MG63 (cell line): ENCODE measurements around the gene PCDH12. TPM values are rescaled to one million over a fixed set of nuclear protein-coding genes. Genes with fewer than 3 reads are reported as not detected.

Experiments
- DNase-seq: peaks from one replicate; pipeline ENCODE4 v3.0.0-alpha.2; 2020
- H3K27me3 ChIP-seq: fragments of 250-450 bp; sonication (Bioruptor Pico); 2 replicates; pipeline ENCODE4 v1.5.1; 2020; ENCODE audit warnings: mild to moderate bottlenecking, moderate library complexity
- H3K36me3 ChIP-seq: fragments of 250-450 bp; sonication (Bioruptor Pico); 2 replicates; pipeline ENCODE4 v1.5.1; 2020; ENCODE audit warnings: mild to moderate bottlenecking, moderate library complexity
- H3K4me3 ChIP-seq: fragments of 250-450 bp; sonication (Bioruptor Pico); 2 replicates; pipeline ENCODE4 v1.5.1; 2020; ENCODE audit warnings: mild to moderate bottlenecking, moderate library complexity
- H3K9me3 ChIP-seq: fragments of 250-450 bp; sonication (Bioruptor Pico); 2 replicates; pipeline ENCODE4 v1.5.1; 2020; ENCODE audit warnings: mild to moderate bottlenecking, moderate library complexity
- total RNA-seq: library from RNA; depleted of rRNA; stranded (reverse); fragments of >200 nt; shearing (Covaris generic); gene quantifications from 2 replicates; pipeline ENCODE4 v1.2.3, GENCODE V29; 2014; ENCODE audit warnings: low replicate concordance

Gene PCDH12
- total RNA-seq, 1 experiment from 2014 or later, result 8.4 TPM

GRCh38 chr5:141950207-141951005 is 7.6 kb downstream of the PCDH12 start:
- Histone ChIP-seq H3K27me3 (no peaks in the 10 kb centered on the region), H3K4me3 (no peak overlapping the region), H3K36me3 (no peaks in the 10 kb centered on the region), H3K9me3 (no peaks in the 10 kb centered on the region)
- DNase-seq, result no peak

- H3K4me3 ChIP-seq, result no peak overlapping the region
- H3K27me3 ChIP-seq, result no peaks in the 10 kb centered on the region
- H3K9me3 ChIP-seq, result no peaks in the 10 kb centered on the region
- H3K36me3 ChIP-seq, result no peaks in the 10 kb centered on the region
- no peak for DNase-seq
These were observed 8.5 kb downstream of the PCDH12 start for GRCh38 chr5:141949511-141949910.

GRCh38 chr5:141948812-141949211 is 9.2 kb downstream of the PCDH12 start:
- DNase-seq, result no peak
- Histone ChIP-seq H3K27me3 (no peaks in the 10 kb centered on the region), H3K4me3 (no peak overlapping the region), H3K36me3 (no peaks in the 10 kb centered on the region), H3K9me3 (no peaks in the 10 kb centered on the region)

- no peaks in the 10 kb centered on the region for H3K9me3 ChIP-seq
- no peak overlapping the region for H3K4me3 ChIP-seq
- no peaks in the 10 kb centered on the region for H3K27me3 ChIP-seq
- DNase-seq, result no peak
- H3K36me3 ChIP-seq, result no peaks in the 10 kb centered on the region; the same call in 1 of the 2 replicates
These were observed 10.7 kb downstream of the PCDH12 start for GRCh38 chr5:141947316-141947715.

GRCh38 chr5:141945511-141946051 is 12.4 kb downstream of the PCDH12 start:
- no peaks in the 10 kb centered on the region for H3K9me3 ChIP-seq
- DNase-seq, result no peak
- H3K4me3 ChIP-seq, result no peak overlapping the region
- no peaks in the 10 kb centered on the region for H3K27me3 ChIP-seq
- no peaks in the 10 kb centered on the region; the same call in 1 of the 2 replicates for H3K36me3 ChIP-seq

- Histone ChIP-seq H3K4me3 (no peak overlapping the region), H3K9me3 (no peaks in the 10 kb centered on the region), H3K27me3 (no peaks in the 10 kb centered on the region), H3K36me3 (peaks cover 11% of the 10 kb centered on the region)
- no peak for DNase-seq
These were observed 13.9 kb downstream of the PCDH12 start for GRCh38 chr5:141944076-141944475.

- peak; percentile 63 for DNase-seq
- H3K27me3 ChIP-seq, result no peaks in the 10 kb centered on the region
- peaks cover 26% of the 10 kb centered on the region for H3K36me3 ChIP-seq
- no peaks in the 10 kb centered on the region for H3K9me3 ChIP-seq
- H3K4me3 ChIP-seq, result no peak overlapping the region
These were observed 15.7 kb downstream of the PCDH12 start for GRCh38 chr5:141942185-141942857.

GRCh38 chr5:141941779-141942178 is 16.2 kb downstream of the PCDH12 start:
- H3K36me3 ChIP-seq, result peaks cover 31% of the 10 kb centered on the region

GRCh38 chr5:141941307-141941706 is 16.7 kb downstream of the PCDH12 start:
- Histone ChIP-seq H3K4me3 (no peak overlapping the region), H3K9me3 (no peaks in the 10 kb centered on the region), H3K36me3 (peaks cover 36% of the 10 kb centered on the region), H3K27me3 (no peaks in the 10 kb centered on the region)
- DNase-seq, result peak; percentile 94

More at GRCh38 chr5:141941779-141942178, 16.2 kb downstream of the PCDH12 start:
- H3K4me3 ChIP-seq, result no peak overlapping the region
- no peaks in the 10 kb centered on the region for H3K27me3 ChIP-seq
- no peaks in the 10 kb centered on the region for H3K9me3 ChIP-seq
- peak; percentile 62 for DNase-seq

GRCh38 chr5:141940695-141941271 is 17.2 kb downstream of the PCDH12 start:
- Histone ChIP-seq H3K4me3 (no peak overlapping the region), H3K27me3 (no peaks in the 10 kb centered on the region), H3K36me3 (peaks cover 41% of the 10 kb centered on the region), H3K9me3 (no peaks in the 10 kb centered on the region)
- DNase-seq, result peak; percentile 89

GRCh38 chr5:141935538-141935937 is 22.5 kb downstream of the PCDH12 start:
- no peaks in the 10 kb centered on the region for H3K27me3 ChIP-seq
- H3K9me3 ChIP-seq, result no peaks in the 10 kb centered on the region
- no peak for DNase-seq
- H3K36me3 ChIP-seq, result peaks cover 91% of the 10 kb centered on the region
- no peak overlapping the region for H3K4me3 ChIP-seq

- no peak overlapping the region for H3K4me3 ChIP-seq
- H3K9me3 ChIP-seq, result no peaks in the 10 kb centered on the region
- peak; percentile 78 for DNase-seq
- H3K36me3 ChIP-seq, result peaks cover 94% of the 10 kb centered on the region
- H3K27me3 ChIP-seq, result no peaks in the 10 kb centered on the region
These were observed 23.7 kb downstream of the PCDH12 start for GRCh38 chr5:141934099-141934844.

- no peaks in the 10 kb centered on the region for H3K9me3 ChIP-seq
- H3K27me3 ChIP-seq, result no peaks in the 10 kb centered on the region
- peaks cover 94% of the 10 kb centered on the region for H3K36me3 ChIP-seq
- H3K4me3 ChIP-seq, result no peak overlapping the region
- DNase-seq, result no peak
These were observed 24.9 kb downstream of the PCDH12 start for GRCh38 chr5:141933151-141933550.

GRCh38 chr5:141931694-141932093 is 26.3 kb downstream of the PCDH12 start:
- Histone ChIP-seq H3K27me3 (no peaks in the 10 kb centered on the region), H3K36me3 (peaks cover 97% of the 10 kb centered on the region), H3K4me3 (no peak overlapping the region), H3K9me3 (no peaks in the 10 kb centered on the region)
- no peak for DNase-seq

GRCh38 chr5:141929398-141930058 is 28.5 kb downstream of the PCDH12 start:
- no peaks in the 10 kb centered on the region for H3K27me3 ChIP-seq
- H3K9me3 ChIP-seq, result no peaks in the 10 kb centered on the region
- H3K4me3 ChIP-seq, result no peak overlapping the region
- no peak for DNase-seq
- H3K36me3 ChIP-seq, result peaks cover 95% of the 10 kb centered on the region

GRCh38 chr5:141928051-141928450 is 30.0 kb downstream of the PCDH12 start:
- no peaks in the 10 kb centered on the region for H3K9me3 ChIP-seq
- no peak overlapping the region for H3K4me3 ChIP-seq
- DNase-seq, result no peak
- H3K27me3 ChIP-seq, result no peaks in the 10 kb centered on the region
- peaks cover 80% of the 10 kb centered on the region for H3K36me3 ChIP-seq
